Measurements from ENCODE around the gene PTPRM. TPM values are rescaled to one million over a fixed set of nuclear protein-coding genes. Genes with fewer than 3 reads are reported as not detected.

Gene PTPRM
- total and polyA plus RNA-seq, 9 donors, result 45.6 to 82.0 (median 56.9) TPM

DNA sequence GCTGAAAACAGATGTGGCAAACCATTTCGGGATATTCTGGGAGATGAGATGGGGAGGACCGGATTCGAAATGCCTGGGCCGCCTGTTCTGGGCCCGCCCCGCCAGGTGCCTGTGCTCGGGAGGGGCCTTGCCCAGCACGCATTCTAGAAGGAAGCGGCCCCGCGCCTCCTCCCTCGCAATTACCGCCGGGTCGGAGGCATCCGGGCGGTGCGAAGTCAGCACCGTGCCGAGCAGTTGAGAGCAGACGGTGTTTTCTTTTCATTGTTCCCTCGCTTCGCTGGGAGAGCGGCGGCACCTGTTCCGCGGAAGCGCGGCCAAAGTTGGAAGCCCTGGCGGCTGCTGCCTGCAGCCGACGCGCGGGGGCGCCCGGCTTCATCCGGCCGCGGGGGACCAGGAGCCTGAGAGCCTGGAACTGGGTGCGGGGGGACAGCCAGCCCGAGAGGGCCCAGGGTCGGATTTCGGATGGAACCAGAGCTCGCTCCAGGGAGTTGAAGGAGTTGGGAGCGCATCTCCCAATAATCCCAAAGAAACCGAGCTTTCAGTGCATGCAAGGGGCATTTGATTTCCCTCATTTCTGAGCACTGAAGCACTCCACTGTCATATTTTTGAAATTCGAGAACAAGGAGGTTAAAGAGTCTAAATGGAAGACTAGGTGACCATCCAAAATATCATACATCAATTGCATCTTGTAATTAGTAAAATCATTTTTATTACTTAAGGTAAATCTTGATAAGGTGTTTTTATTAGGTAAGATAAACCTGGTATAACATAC lies 800.3 kb downstream of the PTPRM start:
- peaks cover 6% of the 10 kb centered on the region for H3K4me1 ChIP-seq (ENCODE audit: insufficient read depth)
- no peaks in the 10 kb centered on the region for H3K27me3 ChIP-seq
- H3K36me3 ChIP-seq, result no peaks in the 10 kb centered on the region
- intact Hi-C loops (cut with DNase I), result no loop called here
- peak; percentile 48 to 75 (median 57) for DNase-seq
- no peak overlapping the region for H3K27ac ChIP-seq
- H3K4me3 ChIP-seq, result peak overlapping the region; percentile 15
- H3K9me3 ChIP-seq, result no peaks in the 10 kb centered on the region
- no peak for TF ChIP-seq EP300 (IDR thresholded peaks at IDR 0.05)
- TF ChIP-seq POLR2A (IDR thresholded peaks at IDR 0.05), result no peak
- TF ChIP-seq, protein P1, sequence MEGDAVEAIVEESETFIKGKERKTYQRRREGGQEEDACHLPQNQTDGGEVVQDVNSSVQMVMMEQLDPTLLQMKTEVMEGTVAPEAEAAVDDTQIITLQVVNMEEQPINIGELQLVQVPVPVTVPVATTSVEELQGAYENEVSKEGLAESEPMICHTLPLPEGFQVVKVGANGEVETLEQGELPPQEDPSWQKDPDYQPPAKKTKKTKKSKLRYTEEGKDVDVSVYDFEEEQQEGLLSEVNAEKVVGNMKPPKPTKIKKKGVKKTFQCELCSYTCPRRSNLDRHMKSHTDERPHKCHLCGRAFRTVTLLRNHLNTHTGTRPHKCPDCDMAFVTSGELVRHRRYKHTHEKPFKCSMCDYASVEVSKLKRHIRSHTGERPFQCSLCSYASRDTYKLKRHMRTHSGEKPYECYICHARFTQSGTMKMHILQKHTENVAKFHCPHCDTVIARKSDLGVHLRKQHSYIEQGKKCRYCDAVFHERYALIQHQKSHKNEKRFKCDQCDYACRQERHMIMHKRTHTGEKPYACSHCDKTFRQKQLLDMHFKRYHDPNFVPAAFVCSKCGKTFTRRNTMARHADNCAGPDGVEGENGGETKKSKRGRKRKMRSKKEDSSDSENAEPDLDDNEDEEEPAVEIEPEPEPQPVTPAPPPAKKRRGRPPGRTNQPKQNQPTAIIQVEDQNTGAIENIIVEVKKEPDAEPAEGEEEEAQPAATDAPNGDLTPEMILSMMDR (IDR thresholded peaks at IDR 0.05), result peak in 2 of 3 donors; percentile 31 to 46
- WGBS, 3 donors, result 3 to 5% (median 4%) methylated on average over 47 of the region's 47 CpGs

DNA sequence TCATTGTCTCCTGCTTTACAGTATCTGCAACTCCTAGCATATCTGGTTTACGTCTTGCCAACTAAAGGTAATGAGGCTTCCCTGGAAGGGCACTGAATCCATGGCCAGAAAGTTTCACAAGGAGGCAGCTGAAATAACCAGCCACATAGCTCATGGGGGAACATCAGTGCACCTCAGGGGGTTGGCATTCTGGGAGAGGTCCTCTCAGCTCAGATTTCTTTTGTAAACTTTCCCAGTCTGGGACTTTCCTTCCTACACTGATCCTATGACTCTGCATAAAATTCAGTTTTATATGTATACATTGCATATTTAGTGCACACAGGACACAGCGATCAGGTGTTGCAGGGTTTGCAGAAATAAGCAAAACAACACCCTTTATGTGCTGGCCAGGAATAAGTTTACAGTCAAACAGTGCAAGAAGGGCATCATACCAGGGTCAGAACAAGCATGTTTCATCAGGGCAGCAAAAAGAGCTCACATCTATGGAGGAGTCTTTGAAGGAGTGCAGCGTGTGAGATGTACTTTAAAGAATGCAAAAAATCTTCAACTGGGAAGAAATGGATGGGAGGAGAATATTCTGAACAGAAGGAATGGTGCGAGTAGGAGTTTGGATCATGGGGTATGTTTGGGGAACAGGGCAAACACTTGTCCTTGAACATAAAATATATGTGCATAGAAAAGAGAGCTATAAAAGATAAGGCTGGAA lies 801.5 kb downstream of the PTPRM start:
- Histone ChIP-seq H3K4me3 (no peak overlapping the region), H3K27me3 (no peaks in the 10 kb centered on the region), H3K4me1 (ENCODE audit: insufficient read depth) (peaks cover 6% of the 10 kb centered on the region), H3K36me3 (no peaks in the 10 kb centered on the region), H3K27ac (no peak overlapping the region), H3K9me3 (no peaks in the 10 kb centered on the region)
- no peak for DNase-seq
- 33 to 45% (median 41%) methylated on average over 4 of the region's 4 CpGs for WGBS, 3 donors
- TF ChIP-seq, protein P1 (IDR thresholded peaks at IDR 0.05), result no peak
- TF ChIP-seq POLR2A (IDR thresholded peaks at IDR 0.05), result no peak
- no peak for TF ChIP-seq EP300 (IDR thresholded peaks at IDR 0.05)
- intact Hi-C loops (cut with DNase I), result no loop called here

DNA sequence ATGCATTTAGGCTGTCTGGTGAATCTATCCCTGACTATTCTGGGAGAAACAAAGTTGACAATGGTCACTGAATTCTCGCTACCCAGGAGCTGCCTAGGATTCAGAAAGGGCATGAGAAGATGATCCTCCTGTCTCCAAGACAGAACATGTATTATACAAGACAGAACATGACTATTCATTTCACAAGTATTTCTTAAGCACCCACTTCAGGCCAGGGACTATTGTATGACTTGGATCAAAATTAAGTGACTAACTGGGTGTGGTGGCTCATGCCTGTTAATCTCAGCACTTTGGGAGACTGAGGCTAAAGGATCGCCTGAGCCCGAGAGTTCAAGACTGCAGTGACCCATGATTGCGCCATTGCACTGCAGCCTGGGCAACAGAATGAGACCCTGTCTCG lies 806.4 kb downstream of the PTPRM start:
- H3K4me1 ChIP-seq (ENCODE audit: insufficient read depth), result peaks cover 2% of the 10 kb centered on the region
- no peaks in the 10 kb centered on the region for H3K36me3 ChIP-seq
- intact Hi-C loops (cut with DNase I), result no loop called here
- no peak overlapping the region for H3K27ac ChIP-seq
- no peak for DNase-seq
- H3K9me3 ChIP-seq, result no peaks in the 10 kb centered on the region
- TF ChIP-seq POLR2A (IDR thresholded peaks at IDR 0.05), result no peak
- no peak for TF ChIP-seq EP300 (IDR thresholded peaks at IDR 0.05)
- TF ChIP-seq, protein P1 (IDR thresholded peaks at IDR 0.05), result no peak
- 94 to 96% (median 94%) methylated on average over 5 of the region's 5 CpGs for WGBS, 3 donors
- no peak overlapping the region for H3K4me3 ChIP-seq
- H3K27me3 ChIP-seq, result no peaks in the 10 kb centered on the region

DNA sequence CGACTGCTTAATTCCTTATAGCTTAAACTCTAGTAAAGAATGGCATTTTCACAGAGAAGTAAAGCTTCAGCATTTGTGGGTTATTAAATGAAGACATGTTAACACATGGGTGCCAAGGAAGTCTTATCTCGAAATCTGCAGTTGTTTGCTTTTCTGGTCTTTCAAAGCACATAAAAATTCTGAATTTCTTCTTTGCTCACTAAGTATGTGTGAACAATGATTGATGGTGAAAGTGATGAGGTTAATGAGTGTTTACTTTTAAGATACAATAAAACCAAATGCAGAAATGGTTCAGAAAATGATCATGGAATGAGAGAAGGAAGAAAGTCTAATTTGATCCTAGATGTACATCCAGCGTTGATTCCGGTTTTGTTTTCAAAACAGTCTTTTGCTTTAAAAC lies 807.6 kb downstream of the PTPRM start:
- TF ChIP-seq POLR2A (IDR thresholded peaks at IDR 0.05), result no peak
- TF ChIP-seq, protein P1 (IDR thresholded peaks at IDR 0.05), result no peak
- TF ChIP-seq EP300 (IDR thresholded peaks at IDR 0.05), result no peak
- intact Hi-C loops (cut with DNase I), result no loop called here
- Histone ChIP-seq H3K4me1 (ENCODE audit: insufficient read depth) (no peaks in the 10 kb centered on the region), H3K9me3 (no peaks in the 10 kb centered on the region), H3K27me3 (no peaks in the 10 kb centered on the region), H3K27ac (no peak overlapping the region), H3K36me3 (no peaks in the 10 kb centered on the region), H3K4me3 (no peak overlapping the region)
- DNase-seq, result no peak
- WGBS, 3 donors, result 83 to 97% (median 94%) methylated on average over 4 of the region's 4 CpGs

Measured in ovary (tissue), 9 donors.